ENCODE measurements around the gene SCGB3A1.

SCGB3A1 gene

GRCh38 chr5:180595381-180596114 is 4.2 kb upstream of the SCGB3A1 start:
- no peak overlapping the region for H3K4me3 ChIP-seq (ENCODE audit: low read depth, low read length)
- no peak for DNase-seq (ENCODE audit: low read depth)
- TF ChIP-seq, protein P1, sequence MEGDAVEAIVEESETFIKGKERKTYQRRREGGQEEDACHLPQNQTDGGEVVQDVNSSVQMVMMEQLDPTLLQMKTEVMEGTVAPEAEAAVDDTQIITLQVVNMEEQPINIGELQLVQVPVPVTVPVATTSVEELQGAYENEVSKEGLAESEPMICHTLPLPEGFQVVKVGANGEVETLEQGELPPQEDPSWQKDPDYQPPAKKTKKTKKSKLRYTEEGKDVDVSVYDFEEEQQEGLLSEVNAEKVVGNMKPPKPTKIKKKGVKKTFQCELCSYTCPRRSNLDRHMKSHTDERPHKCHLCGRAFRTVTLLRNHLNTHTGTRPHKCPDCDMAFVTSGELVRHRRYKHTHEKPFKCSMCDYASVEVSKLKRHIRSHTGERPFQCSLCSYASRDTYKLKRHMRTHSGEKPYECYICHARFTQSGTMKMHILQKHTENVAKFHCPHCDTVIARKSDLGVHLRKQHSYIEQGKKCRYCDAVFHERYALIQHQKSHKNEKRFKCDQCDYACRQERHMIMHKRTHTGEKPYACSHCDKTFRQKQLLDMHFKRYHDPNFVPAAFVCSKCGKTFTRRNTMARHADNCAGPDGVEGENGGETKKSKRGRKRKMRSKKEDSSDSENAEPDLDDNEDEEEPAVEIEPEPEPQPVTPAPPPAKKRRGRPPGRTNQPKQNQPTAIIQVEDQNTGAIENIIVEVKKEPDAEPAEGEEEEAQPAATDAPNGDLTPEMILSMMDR (IDR thresholded peaks at IDR 0.05; ENCODE audit: low read depth, low read length, missing control alignments) = no peak

DNA sequence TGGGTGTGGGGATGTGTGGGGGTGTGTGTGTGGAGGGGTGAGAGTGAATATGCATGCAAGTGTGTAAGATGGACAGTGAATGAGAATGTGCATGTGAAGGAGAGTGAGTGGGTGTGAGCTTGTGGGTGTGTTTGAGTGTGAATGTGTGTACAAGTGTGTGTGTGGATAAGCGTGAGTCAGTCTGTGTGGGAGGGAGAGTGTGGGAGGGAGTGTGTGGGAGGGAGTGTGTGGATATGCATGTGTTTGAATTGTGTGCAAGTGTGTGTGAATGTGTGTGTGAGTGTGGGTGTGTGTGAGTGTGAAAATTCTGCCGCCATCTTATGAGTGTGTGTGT is 3.7 kb upstream of the SCGB3A1 start:
- TF ChIP-seq, protein P1 (IDR thresholded peaks at IDR 0.05; ENCODE audit: low read depth, low read length, missing control alignments) = no peak
- no peak for DNase-seq (ENCODE audit: low read depth)
- no peak overlapping the region for H3K4me3 ChIP-seq (ENCODE audit: low read depth, low read length)

DNA sequence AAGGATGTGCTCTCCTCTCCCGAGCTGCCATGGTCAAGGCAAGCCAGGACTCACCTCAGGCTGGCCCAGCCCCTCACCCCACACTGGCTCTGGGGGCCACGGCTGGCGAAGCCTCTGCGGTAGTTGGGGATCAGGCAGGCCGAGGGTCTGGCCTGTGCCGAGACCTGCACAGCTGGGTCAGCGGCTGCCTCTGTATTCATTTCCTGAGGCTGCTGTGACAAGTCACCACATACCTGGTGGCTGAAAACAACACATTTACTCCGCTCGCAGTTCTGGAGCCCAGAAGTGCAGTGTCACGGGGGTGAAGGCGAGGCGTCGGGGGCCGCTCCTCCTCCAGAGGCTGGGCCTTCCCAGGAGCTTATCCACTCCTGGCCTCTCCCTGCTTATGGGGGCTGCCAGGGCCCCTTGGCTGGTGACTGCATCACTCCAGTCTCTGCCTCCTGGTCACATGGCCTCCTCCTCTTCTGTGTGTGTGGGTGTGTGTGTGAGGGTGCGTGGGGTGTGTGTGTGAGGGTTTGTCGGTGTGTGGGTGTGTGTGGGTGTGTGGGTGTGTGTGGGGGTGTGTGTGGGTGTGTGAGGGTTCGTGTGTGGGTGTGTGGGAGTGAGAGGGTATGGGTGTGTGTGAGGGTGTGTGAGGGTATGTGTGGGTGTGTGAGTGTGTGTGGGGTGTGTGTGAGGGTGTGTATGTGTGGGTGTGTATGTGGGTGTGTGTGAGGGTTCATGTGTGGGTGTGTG is 3.2 kb upstream of the SCGB3A1 start:
- no peak for DNase-seq (ENCODE audit: low read depth)
- TF ChIP-seq, protein P1 (IDR thresholded peaks at IDR 0.05; ENCODE audit: low read depth, low read length, missing control alignments) = no peak
- no peak overlapping the region for H3K4me3 ChIP-seq (ENCODE audit: low read depth, low read length)

DNA sequence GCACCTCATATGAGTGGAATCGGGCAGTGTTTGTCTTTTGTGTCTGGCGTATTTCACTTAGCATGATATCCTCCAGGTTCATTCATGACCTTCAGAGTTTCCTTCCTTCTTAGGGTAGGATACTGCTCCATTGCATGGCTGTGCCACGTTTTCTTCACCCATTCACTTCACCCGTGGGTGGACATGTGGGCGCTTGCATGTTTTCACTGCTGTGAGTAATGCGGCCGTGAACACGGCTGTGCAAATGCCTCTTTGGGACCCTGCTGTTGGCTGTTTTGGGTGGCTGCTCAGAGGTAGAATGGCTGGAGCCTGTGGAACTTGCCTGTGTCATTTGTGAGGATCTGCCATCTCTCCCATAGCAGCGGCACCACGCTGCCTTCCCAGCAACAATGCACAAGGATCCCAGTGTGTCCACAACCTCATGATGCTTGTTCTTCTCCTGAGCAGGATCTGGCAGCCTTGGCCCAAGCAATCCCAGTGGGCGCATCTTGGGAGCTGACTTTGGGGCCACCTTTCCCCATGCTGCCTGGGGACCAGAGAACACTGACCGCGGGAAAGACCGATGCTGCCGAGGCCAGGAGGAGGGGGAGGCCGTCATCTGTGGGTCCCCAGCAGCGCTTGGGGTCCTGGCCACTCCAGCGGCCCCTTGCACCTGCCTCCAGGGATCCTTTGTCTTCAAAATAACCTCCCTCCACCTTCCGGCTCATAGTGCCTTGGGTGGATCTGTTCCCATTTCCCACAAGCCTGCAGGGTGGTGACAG is 2.3 kb upstream of the SCGB3A1 start:
- no peak for DNase-seq (ENCODE audit: low read depth)
- TF ChIP-seq, protein P1 (IDR thresholded peaks at IDR 0.05; ENCODE audit: low read depth, low read length, missing control alignments) = no peak
- no peak overlapping the region for H3K4me3 ChIP-seq (ENCODE audit: low read depth, low read length)

DNA sequence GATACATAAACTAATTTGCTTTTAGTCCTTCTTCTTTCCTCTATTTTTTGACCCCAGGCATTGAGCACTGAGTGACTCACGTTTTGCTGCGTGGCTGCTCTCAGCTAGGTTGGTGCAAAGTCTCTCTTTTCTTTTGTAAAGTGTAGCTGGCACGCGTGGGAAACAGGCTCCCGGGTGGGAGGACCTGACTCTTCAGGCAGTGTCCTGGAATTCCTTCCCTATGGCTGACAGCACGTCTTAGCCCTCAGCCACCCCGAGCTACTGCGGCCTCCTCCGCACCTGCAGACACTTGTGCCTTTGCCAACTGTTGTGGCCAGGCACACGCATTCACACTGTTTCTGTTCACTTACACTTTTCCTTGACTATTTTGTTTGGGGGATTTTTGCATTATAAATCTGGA is 877 bp upstream of the SCGB3A1 start:
- no peak for DNase-seq (ENCODE audit: low read depth)
- TF ChIP-seq, protein P1 (IDR thresholded peaks at IDR 0.05; ENCODE audit: low read depth, low read length, missing control alignments) = no peak
- H3K4me3 ChIP-seq (ENCODE audit: low read depth, low read length) = no peak overlapping the region

DNA sequence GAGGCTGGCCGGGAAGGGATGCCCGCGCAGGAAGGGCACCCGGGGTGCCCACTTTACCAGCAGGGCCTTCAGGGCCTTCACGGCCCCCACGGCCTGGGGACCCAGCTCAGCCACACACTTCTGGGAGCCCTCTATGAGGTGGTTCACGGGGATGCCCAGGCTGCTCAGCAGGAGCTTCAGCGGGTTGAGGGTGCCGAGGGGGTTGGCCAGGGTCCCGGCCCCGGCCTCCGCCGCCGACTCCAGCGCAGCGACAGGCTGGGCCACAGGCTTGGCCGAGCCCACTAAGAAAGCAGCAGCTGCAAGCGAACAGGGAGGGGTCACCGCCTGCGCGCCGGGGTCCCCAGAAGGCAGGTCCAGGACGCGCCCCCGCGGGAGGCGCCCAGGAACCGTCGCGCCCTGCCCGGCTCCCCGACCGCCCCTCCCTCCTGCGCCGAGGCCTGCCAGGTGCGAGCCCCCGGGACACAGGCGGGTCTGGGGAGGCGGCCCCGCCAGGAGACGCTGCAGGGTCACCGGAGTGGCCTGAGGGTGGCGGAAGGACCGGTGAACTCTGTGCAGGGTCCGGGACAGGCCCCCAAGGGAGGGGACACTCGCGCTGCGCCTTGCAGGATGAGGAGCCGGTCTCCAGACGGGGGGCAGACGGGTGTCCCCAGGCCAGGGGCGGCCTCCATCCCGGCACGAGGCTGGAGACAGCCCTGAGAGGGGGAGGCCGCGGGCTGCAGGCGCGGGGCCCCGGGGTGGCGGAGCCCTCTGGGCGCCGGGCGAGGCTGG is 572 bp downstream of the SCGB3A1 start:
- TF ChIP-seq, protein P1 (IDR thresholded peaks at IDR 0.05; ENCODE audit: low read depth, low read length, missing control alignments) = no peak
- DNase-seq (ENCODE audit: low read depth) = no peak
- no peak overlapping the region for H3K4me3 ChIP-seq (ENCODE audit: low read depth, low read length)

All from GM12864 (cell line).